ENCODE measurements around the gene MRPL45.

Gene MRPL45

DNA sequence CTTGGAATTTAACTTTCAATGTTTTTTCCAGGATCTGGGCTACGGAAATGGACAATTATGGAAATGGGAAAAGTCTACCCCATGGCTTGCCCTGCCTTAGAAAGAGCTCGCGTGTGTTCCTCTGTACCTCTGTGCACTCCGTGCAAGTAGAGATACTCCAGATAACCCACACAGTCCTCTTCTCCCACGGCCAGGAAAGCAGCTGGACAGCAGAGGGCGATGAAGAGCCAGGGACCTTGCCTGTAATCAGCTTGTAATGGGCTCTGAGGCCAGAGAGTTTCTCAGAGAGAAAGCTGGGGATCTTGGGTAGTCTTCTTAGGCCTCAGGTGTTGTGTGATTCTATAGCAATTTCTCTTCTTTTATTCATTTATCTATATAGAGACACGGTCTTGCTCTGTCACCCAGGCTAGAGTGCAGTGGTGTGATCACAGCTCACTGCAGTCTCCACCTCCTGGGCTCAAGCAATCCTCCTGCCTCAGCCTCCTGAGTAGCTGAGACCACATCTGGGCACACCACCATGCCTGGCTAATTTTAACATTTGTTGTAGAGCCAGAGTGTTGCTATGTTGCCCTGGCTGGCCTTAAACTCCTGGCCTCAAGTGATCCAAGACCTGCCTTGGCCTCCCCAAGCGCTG, 52.2 kb downstream of the MRPL45 start:
- peak; percentile 87 for DNase-seq (ENCODE audit: low spot score)

DNA sequence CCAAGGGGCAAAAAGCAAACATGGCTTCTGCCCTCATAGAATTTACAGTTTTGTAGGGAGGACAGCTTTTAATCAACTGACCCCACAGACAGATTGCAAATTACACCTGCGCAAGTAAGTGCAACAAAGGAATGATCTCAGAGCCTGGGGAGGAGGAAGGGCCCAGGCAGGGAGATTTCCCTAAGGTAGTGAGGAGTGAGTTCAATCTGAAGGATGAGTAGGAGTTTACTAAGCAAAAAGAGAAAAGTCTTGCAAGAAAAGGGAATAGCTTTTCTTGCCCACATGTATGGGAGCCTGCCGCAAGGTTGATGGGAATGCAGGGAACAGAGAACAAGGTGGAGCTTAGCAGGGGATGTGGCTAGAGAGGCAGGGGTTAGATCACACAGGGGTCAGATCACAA, 53.1 kb downstream of the MRPL45 start:
- no peak for DNase-seq (ENCODE audit: low spot score)

DNA sequence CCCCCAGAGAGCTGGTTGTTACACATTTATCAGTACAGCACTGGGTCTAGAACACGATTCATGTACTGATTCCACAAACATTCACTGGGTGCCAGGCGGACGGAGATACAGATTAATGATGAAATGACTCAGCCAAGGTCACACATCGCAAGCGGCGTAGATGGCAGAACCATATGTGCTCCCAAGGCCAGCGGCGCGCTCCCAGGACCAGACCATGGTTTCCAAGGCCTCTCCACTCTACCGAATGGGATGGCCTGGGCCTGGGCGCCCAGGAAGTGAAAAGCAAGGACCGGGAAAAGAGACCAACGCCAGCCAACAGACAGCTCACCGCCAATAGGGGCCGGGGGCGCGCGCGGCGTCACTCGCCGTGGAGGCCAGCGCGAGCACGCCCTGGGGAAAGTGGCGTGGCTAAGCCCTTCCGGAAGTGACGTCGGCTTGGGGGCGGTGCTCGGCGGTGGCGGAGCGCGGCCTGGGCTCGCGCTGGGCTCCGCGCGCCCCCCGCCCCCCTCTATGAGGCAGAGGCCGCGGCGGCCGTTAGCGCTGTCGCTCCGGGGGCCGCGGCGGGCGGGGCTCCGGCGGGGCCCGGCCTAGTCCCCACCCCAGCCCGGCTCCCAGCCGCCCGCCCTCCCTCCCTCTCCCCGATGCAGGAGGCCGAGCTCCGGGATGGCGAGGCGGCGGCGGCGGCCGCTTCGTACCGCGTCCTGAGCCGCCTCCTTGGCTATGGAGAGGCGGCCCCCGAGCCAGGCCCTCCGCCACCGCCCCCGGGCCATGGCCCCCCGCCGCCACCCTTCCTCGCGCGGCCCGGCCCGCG, 54.6 kb downstream of the MRPL45 start, which contains the start of gene SOCS7:
Gene SOCS7, plus strand, starts transcription at position 433 of the 811 bp plus-strand sequence. Its CDS starts 209 bp downstream, at position 642.
- DNase-seq (ENCODE audit: low spot score) = peak; percentile 93

DNA sequence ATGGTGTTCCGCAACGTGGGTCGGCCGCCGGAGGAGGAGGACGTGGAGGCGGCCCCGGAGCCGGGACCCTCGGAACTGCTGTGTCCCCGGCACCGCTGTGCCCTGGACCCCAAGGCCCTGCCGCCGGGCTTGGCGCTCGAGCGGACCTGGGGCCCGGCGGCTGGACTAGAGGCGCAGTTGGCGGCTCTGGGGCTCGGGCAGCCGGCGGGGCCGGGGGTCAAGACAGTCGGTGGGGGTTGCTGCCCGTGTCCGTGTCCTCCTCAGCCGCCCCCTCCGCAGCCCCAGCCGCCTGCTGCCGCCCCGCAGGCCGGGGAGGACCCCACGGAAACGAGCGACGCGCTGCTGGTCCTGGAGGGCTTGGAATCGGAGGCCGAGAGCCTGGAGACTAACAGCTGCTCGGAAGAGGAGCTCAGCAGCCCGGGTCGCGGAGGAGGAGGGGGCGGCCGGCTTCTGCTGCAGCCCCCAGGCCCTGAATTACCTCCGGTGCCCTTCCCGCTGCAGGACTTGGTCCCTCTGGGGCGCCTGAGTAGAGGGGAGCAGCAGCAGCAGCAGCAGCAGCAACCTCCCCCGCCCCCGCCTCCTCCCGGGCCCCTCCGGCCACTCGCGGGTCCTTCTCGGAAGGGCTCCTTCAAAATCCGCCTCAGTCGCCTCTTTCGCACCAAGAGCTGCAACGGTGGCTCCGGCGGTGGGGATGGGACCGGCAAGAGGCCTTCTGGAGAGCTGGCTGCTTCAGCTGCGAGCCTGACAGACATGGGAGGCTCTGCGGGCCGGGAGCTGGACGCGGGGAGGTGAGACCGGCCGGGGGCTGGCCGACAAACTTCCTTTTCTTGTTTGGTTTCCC, 55.5 kb downstream of the MRPL45 start:
- DNase-seq (ENCODE audit: low spot score) = no peak

DNA sequence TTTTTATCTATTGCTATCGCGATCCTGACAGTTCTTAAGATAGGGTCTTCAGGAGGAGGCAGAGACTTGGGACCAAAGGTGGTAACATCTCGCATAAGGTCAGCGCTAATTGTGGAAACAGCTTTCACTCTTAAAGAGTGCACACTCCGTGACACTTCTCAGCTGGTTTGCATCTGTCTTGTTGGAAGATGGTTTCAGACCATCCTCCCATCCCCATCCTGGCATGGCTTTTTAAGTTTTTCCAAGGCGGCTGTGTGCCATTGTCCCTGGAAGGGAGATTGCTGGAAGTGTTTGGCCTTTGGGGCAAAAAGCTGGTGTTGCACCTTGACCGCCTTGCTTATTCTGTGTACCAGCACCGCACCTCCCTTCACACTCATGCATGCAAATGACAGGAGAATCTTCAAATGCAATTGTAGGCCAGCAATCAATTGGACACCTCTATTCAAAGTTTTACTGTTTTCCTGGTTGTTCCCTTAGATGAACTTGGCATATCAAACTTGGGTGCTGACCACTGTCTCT, 56.2 kb downstream of the MRPL45 start:
- no peak for DNase-seq (ENCODE audit: low spot score)

DNA sequence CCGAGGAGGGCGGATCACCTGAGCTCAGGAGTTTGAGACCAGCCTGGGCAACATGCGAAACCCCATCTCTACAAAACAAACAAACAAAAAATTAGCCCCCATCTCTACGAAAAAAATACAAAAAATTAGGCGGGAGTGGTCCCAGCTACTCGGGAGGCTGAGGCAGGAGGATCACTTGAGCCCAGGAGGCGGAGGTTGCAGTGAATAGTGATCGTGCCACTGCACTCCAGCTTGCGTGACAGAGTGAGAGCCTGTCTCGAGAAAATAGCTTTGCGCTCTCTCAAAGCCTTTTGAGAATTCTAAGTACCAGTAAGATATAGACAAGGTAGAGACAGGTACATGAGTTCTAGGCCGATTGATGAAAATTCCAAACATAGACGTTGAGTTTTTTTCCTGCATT, 56.7 kb downstream of the MRPL45 start:
- DNase-seq (ENCODE audit: low spot score) = no peak

DNA sequence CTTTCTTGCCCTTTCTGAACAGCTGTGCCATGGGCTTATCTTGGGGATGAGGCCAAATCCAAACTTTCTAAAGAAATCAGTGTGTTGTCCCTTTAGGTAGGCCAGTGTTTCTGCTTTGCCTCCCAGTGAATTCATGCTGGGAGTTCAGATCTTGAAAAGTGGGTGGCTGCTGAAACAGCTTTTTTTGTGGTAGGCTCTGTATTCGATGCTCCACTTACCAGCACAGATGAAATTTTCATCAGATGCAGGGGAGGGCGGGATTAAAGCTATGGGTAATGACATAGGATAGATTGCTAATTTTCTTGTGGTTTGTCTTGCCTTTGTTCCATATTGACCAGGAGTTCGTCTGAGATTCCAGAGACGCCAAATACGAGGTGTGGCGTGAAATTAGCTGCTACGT, 57.5 kb downstream of the MRPL45 start:
- no peak for DNase-seq (ENCODE audit: low spot score)

DNA sequence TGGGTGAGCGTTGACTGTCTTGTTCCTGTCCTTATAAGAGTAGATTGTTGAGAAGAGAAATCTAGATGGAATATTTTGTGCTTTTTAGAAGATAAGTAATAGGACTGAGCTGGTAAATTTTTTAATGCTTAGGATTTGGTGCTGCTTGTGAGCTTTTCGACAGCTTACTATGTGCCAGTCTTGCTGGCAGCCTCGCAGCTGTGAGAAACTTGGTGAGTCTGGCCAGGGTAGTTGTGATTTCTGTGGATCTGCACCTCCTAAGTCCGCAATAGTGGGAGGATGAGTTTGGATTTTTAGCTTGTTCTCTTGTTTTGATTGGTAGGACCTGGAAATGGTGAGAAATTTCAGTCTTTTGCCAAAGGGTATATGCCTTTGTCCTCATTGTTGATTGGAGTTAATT, 58.3 kb downstream of the MRPL45 start:
- DNase-seq (ENCODE audit: low spot score) = no peak

DNA sequence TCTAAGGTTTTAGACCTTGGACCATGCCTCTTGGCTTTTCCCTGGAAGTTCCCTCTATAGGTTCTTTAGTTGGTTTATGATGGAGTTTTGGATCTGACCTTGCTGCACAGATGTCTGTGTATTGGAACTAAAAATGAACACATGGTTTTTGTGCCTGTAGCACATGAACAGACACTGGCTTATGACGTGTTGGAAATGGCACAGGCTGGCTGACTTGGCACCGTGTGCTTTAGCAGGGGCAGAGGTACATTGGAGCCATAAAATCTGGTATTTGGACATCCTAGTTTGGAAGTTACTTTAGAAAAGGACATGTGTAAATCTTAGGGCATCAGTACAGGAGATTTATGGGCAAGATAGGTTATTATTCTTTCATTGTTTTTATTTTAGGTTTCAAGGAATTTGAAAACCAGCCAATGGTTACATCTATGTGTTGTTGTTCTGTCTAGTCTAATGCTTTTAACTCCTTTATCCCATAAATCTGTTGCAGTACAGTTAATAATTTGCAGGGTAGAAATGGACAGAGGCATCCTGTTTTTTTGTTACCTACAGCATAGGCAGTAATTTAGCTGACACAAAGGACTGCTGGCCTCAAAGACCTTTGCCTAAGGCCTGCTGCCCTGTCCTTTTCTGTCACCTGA, 60.6 kb downstream of the MRPL45 start:
- DNase-seq (ENCODE audit: low spot score) = no peak

DNA sequence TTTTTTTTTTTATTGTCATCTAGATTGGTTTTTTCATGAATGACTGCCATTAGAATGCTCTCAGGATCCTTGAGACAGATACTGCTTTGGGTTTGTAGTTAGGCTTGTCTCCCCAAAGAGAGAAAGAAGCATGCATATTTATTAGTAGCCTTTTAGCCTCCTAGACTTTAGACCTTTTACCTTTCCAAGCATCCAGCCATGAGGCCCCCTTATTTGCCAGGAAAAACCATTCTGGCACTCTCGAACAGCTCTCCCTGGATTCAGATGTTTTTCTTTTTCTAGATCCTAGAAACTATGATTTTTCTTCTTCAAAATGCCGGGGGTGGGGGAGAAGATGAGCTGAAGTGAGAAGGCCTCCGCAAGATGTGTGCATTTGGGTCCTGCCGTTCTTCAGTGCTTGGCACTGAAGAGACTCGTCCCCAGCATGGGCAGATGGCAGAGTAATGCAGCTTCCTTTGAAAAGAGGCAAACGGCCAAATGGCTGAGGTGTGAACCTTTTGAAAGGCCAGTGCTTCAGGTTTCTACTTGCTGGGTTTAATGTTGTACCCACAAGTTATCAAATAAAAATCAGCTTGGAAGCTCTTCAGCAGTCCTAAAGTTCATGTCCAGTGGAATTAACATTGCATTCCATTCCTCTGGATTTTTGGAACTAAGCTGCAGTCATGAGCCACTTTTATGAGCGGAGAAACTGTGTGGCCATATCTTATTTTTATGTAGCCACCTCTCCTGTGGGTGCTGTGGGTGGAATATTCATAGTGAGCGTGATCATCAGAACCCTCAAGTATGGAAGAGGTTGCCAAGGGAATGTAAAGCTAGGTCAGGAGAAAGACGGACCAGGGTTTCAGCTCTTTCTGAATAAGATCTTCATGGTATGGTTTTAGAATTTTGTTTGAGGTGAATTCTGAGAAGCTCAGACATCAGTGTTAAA, 61.9 kb downstream of the MRPL45 start:
- DNase-seq (ENCODE audit: low spot score) = no peak

DNA sequence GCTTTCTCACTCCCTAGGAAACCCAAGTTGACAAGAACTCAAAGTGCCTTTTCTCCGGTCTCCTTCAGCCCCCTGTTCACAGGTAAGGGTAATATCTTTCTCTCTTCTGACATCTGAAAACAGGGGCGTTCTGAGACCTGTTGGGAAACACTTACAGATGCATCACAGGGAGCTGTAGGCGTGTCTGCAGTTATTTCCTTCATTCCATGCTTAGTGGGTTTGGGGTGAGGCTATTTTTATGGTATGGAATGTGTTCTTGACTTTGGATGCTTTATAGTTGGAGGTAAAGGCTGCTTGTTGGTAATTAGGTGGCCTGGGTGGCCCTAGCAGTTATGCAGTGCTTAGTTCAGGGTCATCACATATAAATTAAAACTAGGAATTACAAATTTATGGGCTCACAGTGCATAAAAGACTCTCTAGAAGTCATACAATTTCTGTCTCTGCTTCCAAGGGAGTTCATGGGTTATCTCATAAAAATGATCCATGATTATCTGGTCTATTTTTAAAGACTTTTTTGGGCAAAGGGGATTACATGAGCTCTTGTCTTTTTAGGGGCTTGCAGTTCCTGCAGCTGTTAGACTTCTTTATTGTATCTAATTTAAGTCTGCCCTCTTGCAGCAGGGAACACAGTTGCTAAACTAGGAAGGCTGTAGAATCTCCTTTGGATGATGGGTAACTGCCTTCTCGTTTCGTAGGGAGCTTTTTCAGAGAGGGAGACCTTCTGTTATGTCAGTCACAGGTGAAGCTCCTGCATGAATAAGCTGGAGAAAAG, 64.9 kb downstream of the MRPL45 start:
- no peak for DNase-seq (ENCODE audit: low spot score)

DNA sequence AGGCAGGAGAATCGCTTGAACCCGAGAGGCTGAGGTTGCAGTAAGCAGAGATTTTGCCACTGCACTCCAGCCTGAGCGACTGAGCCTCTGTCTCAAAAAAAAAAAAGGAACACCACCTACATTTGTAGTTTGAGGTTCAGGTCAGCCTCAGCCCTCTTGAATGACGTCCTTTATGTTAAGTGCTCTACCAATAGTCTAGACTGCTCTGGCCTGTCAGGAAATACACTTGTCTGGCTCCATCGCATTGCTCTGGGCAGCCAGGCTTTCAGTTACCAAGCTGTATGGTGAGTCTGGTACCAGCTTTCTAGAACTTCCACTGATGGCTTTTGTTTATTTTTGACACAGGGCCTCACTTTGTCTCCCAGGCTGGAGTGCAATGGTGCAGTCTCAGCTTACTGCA, 66.0 kb downstream of the MRPL45 start:
- no peak for DNase-seq (ENCODE audit: low spot score)

DNA sequence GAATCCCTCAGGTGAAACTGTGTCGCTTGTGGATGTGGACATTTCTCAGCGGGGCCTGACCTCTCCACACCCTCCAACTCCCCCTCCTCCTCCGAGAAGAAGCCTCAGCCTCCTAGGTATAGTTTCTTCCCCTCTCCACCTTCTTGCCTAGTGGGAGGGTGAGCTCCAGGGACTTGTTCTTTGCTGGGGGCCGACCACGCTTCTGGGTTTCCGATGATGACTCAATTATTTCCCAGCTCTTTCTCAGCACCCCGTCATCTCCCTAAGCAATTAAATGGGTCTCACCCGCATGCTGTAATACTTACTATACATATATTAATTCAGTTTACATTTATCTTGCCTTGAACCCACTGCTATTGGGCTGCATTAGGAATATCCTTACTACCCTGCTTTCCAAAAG, 67.8 kb downstream of the MRPL45 start:
- DNase-seq (ENCODE audit: low spot score) = no peak

DNA sequence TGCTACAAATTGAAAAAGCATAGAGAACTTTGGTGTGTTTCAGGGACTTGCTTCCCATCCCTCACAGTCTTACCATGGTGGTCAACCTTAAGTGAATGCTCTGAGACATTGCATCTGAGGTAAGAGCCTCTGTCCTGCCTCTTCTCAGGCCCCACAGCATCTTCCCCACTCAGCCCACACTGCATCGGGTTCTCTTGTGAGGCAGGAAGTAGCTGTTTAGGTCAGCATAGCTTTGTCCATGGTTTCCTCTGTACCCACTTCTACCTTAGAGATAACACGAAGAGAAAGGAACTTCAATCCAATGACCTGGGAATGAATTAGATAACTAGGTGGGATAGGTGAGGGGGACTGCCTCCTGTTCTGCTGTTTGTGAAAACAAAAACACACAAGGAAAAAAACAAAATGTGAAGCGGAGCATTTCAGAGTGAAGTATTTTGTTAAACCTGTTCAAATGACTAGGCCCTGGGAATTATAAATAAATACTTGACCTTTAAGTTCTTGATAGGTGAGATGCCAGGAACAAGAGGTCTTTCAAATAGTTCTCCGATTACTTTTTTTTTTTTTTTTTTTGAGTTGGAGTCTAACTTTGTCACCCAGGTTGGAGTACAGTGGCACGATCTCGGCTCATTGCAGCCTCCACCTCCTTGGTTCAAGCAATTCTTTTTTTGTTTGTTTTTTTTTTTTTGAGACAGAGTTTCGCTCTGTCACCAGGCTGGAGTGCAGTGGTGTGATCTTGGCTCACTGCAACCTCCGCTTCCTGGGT, 72.3 kb downstream of the MRPL45 start:
- DNase-seq (ENCODE audit: low spot score) = no peak
